ENCODE data around the gene MAGI3. TPM values are rescaled to one million over a fixed set of nuclear protein-coding genes. Genes with fewer than 3 reads are reported as not detected.

The MAGI3 gene
- total and polyA plus RNA-seq, 7 donors: 11.4 to 22.5 (median 18.9) TPM

GRCh38 chr1:113437554-113438341, 47.4 kb downstream of the MAGI3 start:
- intact Hi-C loops (cut with DNase I): no loop called here
- WGBS, 2 donors: 89 to 92% methylated on average over 3 of the region's 3 CpGs
- H3K27me3 ChIP-seq: no peaks in the 10 kb centered on the region
- TF ChIP-seq, protein P1, sequence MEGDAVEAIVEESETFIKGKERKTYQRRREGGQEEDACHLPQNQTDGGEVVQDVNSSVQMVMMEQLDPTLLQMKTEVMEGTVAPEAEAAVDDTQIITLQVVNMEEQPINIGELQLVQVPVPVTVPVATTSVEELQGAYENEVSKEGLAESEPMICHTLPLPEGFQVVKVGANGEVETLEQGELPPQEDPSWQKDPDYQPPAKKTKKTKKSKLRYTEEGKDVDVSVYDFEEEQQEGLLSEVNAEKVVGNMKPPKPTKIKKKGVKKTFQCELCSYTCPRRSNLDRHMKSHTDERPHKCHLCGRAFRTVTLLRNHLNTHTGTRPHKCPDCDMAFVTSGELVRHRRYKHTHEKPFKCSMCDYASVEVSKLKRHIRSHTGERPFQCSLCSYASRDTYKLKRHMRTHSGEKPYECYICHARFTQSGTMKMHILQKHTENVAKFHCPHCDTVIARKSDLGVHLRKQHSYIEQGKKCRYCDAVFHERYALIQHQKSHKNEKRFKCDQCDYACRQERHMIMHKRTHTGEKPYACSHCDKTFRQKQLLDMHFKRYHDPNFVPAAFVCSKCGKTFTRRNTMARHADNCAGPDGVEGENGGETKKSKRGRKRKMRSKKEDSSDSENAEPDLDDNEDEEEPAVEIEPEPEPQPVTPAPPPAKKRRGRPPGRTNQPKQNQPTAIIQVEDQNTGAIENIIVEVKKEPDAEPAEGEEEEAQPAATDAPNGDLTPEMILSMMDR (IDR thresholded peaks at IDR 0.05): no peak
- TF ChIP-seq EP300 (IDR thresholded peaks at IDR 0.05) (no peak), POLR2AphosphoS5 (IDR thresholded peaks at IDR 0.05) (no peak)
- no peak for DNase-seq
- H3K36me3 ChIP-seq: no peaks in the 10 kb centered on the region
- no peak overlapping the region for H3K27ac ChIP-seq
- H3K4me1 ChIP-seq: peaks cover 0 to 6% (median 0%) of the 10 kb centered on the region in 4 donors
- no peak overlapping the region for H3K4me3 ChIP-seq
- H3K9me3 ChIP-seq: no peaks in the 10 kb centered on the region

DNA sequence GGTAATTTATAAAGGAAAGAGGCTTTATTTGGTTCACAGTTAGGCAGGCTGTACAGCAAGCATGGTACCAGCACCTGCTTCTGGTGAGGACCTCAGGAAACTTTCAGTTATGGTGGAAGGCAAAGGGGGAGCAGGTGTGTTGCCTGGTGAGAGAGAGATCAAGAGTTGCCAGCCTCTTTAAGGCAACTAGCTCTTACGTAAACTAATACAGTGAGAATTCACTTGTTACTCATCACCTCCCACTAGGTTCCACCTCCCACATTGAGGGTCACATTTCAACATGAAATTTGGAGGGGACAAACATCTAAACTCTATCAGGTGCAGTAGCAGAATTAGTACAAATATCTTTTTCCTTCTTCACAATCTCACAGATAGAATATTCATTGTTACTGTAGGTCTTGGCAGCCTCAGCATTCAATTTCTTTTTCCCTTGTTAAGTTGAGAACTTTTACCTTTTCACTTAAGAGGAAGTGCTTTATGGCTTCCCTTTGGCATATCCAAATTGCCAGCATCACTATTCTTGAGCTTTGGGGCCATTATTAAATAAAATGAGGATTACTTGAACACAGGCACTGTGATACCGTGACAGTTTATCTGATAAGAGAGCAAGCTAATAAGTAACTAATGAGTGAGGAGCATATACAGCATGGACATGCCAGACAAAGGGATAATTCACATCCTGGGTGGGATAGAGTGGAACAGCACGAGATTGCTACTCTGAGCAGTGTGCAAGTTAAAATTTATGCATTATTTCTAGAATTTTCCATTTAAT, 48.4 kb downstream of the MAGI3 start:
- Histone ChIP-seq H3K4me1 (no peaks in the 10 kb centered on the region), H3K9me3 (no peaks in the 10 kb centered on the region), H3K36me3 (no peaks in the 10 kb centered on the region), H3K4me3 (no peak overlapping the region), H3K27ac (no peak overlapping the region), H3K27me3 (no peaks in the 10 kb centered on the region)
- intact Hi-C loops (cut with DNase I): no loop called here
- no peak for DNase-seq
- 57 to 69% methylated on average over 3 of the region's 3 CpGs for WGBS, 2 donors
- TF ChIP-seq EP300 (IDR thresholded peaks at IDR 0.05) (no peak), POLR2AphosphoS5 (IDR thresholded peaks at IDR 0.05) (no peak), POLR2A (IDR thresholded peaks at IDR 0.05) (no peak)
- TF ChIP-seq, protein P1 (IDR thresholded peaks at IDR 0.05): no peak

DNA sequence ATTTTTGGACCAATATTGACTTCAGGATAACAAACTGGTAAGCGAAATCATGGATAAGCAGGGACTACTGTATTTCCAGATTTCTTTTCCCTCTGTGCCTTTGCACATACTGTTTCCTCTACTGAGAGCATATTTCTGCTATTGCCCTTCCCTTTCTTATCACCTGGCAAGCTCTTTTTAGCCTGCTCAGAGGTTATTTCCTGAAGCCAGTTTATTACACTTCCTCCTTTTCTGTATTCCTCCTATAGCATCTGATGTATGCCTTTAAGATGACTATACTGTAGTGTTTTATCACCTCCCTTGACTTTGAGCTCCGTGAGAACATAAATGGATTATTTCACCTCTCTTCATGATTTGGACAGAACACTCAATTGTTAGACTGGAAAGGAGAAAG, 49.0 kb downstream of the MAGI3 start:
- Histone ChIP-seq H3K36me3 (no peaks in the 10 kb centered on the region), H3K27me3 (no peaks in the 10 kb centered on the region), H3K4me1 (no peaks in the 10 kb centered on the region), H3K4me3 (no peak overlapping the region), H3K27ac (no peak overlapping the region), H3K9me3 (peaks cover 0 to 5% (median 0%) of the 10 kb centered on the region in 4 donors)
- no peak for TF ChIP-seq EP300 (IDR thresholded peaks at IDR 0.05)
- no peak for DNase-seq
- 47 to 68% methylated on average over 2 of the region's 2 CpGs for WGBS, 2 donors
- intact Hi-C loops (cut with DNase I): no loop called here

- intact Hi-C loops (cut with DNase I): no loop called here
- Histone ChIP-seq H3K27ac (no peak overlapping the region), H3K4me1 (no peaks in the 10 kb centered on the region), H3K4me3 (no peak overlapping the region), H3K9me3 (peaks cover 0 to 5% (median 0%) of the 10 kb centered on the region in 4 donors), H3K27me3 (no peaks in the 10 kb centered on the region), H3K36me3 (no peaks in the 10 kb centered on the region)
- no peak for TF ChIP-seq POLR2A (IDR thresholded peaks at IDR 0.05)
- 85% methylated on average over 2 of the region's 2 CpGs for WGBS, 2 donors
- DNase-seq: no peak
Observed at GRCh38 chr1:113442131-113442530, 51.8 kb downstream of the MAGI3 start.

DNA sequence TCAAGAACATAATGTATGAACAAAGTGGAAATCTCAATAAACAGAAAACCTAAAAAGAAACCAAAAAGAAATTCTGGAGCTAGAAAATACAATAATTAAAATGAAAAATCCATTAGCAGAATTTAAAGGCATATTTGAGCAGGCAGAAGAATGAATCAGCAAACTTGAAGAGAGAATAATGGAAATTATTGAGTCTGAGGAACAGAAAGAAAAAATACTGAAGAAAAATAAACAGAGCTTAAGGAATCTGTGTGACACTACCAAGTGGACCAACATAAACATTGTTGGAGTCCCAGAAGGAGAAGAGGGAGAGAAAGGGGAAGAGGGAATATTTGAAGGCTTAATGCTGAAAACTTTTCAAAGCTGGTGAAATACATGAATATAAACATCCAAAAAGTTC, 54.5 kb downstream of the MAGI3 start:
- Histone ChIP-seq H3K4me3 (no peak overlapping the region), H3K36me3 (no peaks in the 10 kb centered on the region), H3K27me3 (no peaks in the 10 kb centered on the region), H3K27ac (no peak overlapping the region), H3K4me1 (no peaks in the 10 kb centered on the region), H3K9me3 (peaks cover 0 to 5% (median 0%) of the 10 kb centered on the region in 4 donors)
- TF ChIP-seq POLR2AphosphoS5 (IDR thresholded peaks at IDR 0.05): no peak
- no peak for TF ChIP-seq POLR2A (IDR thresholded peaks at IDR 0.05)
- no peak for TF ChIP-seq EP300 (IDR thresholded peaks at IDR 0.05)
- TF ChIP-seq, protein P1 (IDR thresholded peaks at IDR 0.05): no peak
- intact Hi-C loops (cut with DNase I): no loop called here
- no peak for DNase-seq
